HG03469 (cell line): ENCODE data around the gene SERP2.

Experiments
- ATAC-seq: cut with Tn5 transposase; IDR thresholded peaks from one replicate; pipeline ENCODE4 v1.9.1; 2021; ENCODE audit warnings: mild to moderate bottlenecking, moderate library complexity, moderate number of reproducible peaks; ENCODE audit not compliant: unreplicated experiment

The SERP2 gene

GRCh38 chr13:44385847-44386246 is 12.2 kb downstream of the SERP2 start:
- no peak for ATAC-seq

DNA sequence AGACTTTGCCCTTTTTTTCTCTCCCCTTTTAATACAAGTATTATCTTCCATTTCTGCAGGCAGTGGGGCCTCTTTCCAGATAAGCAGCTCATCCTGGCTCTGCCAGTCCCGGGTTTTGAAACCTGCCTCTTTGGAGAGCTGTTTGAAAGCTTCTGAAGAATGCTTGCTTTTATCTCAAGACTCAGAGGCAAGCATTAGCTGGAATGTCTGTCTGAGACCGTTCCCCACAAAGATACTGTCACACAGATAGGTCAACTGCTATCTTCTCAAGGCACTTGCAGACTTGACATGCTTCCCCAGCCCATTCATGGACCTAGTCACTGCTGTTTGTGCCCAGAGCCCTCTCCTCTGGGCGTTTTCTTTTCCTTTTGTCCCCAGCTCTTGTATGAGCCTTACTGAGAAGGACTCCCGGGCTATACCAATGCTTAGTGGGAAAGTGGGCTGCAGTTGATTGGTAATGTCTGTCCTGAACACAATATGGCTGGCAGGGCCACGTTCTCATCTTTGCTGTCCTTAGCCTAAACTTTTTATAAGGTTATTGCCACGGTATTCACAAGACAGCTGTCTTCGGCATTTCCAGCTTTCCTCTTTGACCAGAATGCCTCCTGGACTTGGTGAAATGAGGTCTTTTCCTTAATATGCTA is 13.4 kb downstream of the SERP2 start:
- no peak for ATAC-seq

DNA sequence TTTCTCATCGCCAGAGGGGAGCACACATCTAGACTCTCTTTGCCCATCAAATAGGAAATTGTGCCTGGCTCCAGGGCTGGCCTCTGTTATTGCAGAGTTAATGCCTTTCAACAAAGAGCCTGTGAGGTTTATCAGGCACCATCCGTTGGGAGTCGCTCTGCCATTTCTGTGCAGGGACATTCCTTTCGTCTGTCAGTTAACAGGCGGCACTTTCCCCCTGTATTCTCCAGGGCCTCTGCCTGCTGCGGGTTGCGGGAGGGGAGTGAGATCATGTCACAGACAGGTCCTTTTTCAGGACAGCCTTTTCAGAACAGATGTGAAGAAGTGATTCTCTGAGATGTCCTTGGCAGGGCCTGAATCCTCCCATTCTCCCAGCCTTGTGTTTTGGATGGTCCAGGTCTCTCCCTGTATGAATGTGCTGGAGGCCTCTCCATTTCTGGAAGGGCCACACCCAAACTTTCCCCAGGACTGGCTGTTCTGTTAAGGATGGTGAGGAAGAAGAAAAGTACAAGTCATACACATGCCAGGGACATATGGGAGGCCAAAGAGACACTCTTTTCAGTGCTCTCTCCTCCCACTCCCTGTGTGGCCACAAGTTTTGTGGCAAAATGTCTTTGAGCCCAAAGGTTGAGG is 14.9 kb downstream of the SERP2 start:
- no peak for ATAC-seq

DNA sequence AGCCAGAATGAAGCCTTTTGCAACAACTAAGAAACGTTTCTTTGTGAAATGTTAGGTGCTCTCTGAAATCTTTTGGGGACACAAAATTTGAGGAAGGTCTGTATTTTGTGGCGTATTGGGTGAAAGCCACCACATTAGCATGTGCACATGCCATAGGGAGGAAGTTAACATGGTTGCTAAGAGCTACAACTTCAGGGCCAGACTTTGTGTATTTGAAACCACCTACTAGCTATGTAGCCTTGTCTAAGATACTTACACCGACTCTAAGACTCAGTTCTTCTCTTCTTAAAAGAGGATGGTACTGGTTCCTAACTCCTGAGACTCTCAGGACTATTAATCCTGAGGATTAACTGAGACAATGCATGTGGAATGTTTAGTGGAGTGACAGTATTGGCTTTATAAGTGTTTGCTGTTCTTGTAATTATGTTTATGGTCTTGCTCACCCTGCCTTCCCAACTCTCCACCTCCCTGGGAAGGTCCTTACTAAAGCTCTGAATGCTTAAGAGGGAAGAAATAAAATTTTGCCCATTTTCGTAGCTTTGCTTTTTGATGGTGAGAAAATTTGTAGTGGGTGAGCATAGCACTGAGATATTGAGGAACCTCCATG is 15.5 kb downstream of the SERP2 start:
- ATAC-seq = no peak

DNA sequence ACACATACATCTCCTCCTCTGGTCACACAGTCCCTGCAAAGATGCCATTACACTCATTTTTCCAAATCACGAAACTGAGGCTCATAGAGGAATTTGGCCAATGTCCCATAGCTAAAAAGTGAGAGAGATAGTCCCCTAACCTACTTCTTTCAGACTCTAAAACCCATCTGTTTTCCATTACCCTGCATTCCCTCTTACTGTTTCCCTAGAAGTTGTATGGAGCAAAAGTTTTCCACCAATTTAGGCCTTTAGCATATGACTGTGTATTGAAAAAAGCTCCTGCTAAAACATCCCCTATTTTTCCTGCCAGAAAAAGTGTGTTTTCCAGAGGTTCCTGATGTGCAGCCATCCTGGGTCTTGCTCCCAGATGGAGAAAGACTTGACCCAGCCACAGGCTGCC is 16.3 kb downstream of the SERP2 start:
- ATAC-seq = no peak

GRCh38 chr13:44393391-44393790 is 19.8 kb downstream of the SERP2 start:
- ATAC-seq = no peak

DNA sequence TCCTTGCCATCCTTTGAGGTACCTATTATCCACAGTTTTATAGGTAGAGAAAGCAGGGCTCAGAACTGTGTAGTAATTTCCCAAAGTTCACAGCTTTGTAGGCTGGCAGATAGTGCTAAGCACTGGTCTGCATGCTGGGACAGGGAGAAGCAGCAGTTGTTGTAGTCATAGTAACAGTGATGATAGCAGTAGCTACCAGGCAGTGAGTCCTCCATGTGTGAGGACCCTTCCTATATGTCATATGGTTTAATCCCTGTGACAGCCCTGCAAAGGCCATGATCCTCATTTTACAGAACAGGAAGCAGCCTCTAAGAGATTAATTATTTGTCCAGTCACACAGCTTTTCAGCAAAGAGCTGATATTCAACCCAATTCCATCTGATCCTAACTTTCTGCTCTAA is 21.0 kb downstream of the SERP2 start:
- ATAC-seq = no peak

- ATAC-seq = no peak
Measured at GRCh38 chr13:44395976-44396694, 22.5 kb downstream of the SERP2 start.

GRCh38 chr13:44396701-44397580 is 23.3 kb downstream of the SERP2 start:
- ATAC-seq = no peak

- no peak for ATAC-seq
Measured at GRCh38 chr13:44397766-44398223, 24.2 kb downstream of the SERP2 start.

DNA sequence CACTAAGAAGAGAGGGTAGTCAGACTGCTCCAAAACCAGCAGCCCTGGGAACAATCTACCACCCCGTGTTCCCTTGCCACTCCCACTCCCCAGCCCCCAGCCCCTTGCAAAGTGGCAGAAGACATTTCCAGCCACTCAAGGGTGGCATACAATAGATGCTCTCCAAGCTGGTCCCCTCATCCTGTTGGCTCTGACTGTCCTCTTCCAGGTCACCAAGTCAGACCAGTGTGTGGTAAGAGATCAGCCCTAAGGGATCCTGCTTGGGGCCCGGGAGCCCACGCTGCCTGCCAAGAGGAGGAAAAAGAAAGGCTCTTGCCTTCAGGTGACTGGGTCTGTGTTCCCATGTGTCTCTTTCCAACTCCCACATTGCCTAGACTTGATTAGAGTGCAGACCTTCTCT is 25.0 kb downstream of the SERP2 start:
- ATAC-seq = no peak

- no peak for ATAC-seq
Measured at GRCh38 chr13:44399074-44399473, 25.4 kb downstream of the SERP2 start.

- no peak for ATAC-seq
Measured at GRCh38 chr13:44400736-44401135, 27.1 kb downstream of the SERP2 start.

DNA sequence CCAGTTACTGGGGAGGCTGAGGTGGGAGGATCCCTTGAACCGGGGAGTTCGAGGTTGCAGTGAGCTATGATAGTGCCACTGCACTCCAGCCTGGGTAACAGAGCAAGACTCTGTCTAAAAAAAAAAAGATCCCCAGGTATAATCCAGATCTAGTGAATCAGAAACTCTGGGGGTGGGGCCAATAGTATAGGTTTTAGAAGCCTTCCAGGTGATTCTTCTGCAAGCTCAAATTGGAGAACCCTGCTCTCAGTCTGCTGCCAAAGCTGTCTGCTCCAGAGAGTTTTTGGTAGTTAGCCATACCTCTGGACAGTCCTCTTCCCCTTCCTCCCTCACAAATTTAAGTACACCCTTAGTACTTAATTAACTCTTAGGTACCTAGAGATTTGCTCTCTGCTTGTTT is 28.0 kb downstream of the SERP2 start:
- ATAC-seq = no peak

GRCh38 chr13:44402899-44403445 is 29.3 kb downstream of the SERP2 start:
- ATAC-seq = no peak

DNA sequence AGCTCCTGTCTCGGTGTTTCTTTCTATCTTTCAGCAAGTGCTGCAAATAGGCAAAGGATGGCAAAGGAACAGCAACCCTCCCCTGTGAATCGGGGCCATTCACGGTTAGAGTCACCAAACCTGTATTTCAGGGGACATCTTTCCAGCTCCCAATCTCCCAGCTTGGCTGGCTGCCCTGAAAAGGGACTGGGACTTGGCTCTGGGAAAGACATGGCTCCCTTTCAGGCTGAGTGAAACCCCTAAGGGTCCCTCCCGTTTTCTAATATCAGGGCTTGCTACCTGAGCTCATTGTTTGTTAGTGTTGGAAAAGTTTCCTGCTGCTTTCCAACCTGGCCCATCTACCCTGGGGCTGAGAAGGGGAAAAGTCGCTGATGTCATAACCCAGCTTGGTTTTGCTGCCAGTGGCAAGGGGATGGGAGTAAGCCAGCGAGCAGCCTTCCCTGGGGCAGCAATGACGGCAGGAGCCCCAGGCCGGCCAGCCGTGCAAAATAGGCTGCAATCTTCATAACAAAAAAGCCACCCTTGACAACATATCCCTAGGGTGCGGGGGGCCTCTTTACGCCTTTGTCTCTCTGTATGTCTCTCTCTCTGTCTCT is 29.9 kb downstream of the SERP2 start:
- ATAC-seq = no peak

DNA sequence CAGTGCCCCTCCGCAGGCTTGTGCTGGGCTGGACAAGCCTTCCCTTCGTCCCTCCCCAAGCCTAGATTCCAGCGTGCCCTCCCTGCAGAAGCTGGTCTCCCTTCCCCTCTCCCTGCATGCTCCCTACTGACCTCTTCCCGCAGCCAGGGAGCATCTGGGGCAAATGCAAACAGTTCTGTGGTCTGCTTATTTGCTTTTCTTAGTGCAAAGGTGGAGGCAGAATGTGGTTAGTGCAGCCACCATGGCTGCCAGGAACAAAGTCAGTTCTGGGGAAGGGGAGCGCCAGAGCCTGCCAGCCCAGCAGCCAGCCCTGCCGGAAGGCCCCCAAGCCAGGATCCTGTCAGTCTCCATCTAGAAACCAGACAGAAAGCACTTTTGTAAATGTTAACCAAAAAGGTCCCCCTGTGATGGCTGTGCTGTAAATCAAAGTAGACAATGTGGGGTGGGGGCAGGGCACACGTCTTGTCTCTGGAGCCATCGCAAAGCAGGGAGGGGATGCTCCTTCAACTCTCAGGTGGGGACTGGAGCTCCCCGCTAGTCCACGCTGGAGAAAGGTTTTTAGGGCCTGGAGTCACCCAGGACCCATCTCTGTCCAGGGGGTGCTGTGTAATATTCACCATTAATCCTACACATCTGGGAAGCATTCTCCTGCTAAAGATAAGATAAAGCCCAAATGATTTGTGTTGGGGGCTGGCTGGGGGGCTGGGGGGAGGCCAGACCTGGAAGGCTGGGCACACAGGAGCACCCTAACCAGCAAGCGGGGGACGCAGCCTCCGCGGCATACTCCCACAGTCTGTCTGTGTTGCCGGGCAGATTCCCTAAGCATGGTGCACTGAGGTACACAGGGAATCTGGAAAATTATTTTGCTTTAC is 30.9 kb downstream of the SERP2 start:
- ATAC-seq = no peak

GRCh38 chr13:44406617-44407016 is 33.0 kb downstream of the SERP2 start:
- ATAC-seq = no peak

DNA sequence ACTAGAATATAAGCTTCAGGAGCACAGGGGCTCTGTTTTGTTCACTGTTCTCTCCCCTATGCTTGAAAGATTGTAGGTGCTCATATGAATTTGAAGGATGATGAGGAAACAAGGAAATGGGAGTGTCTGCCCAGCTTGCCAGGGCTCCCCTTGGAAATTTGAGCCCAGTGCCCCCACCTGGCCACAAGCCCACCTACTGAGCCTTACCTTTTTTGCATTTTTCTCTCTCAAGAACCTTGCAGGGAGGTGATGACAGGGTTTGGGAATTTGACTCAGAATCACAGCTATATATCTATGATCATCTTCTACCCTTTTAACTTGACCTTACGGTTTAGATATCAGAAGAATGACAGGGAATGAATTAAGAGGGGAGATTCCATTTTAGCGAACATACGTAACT is 33.8 kb downstream of the SERP2 start:
- ATAC-seq = no peak
